Peyer's patch (tissue), 4 donors: ENCODE measurements around the gene OCA2. TPM values are rescaled to one million over a fixed set of nuclear protein-coding genes. Genes with fewer than 3 reads are reported as not detected.

Experiments used
- DNase-seq, 3 donors: peaks; one replicate each; pipeline ENCODE4 v3.0.0-alpha.2; 2017 to 2019
- H3K27ac ChIP-seq, 4 donors: fragments of 200-600 bp; sonication (generic); one replicate each; pipeline ENCODE4 v1.5.1; 2016 to 2019
- H3K27me3 ChIP-seq, 2 donors: fragments of 200-600 bp; sonication (generic); one replicate each; pipeline ENCODE4 v1.5.1; 2019
- H3K36me3 ChIP-seq, 3 donors: fragments of 200-600 bp; sonication (generic); one replicate each; pipeline ENCODE4 v1.5.1; 2016 to 2019
- H3K4me1 ChIP-seq, 4 donors: fragments of 200-600 bp; sonication (generic); one replicate each; pipeline ENCODE4 v1.5.1; 2016 to 2019
- H3K4me3 ChIP-seq, 4 donors: fragments of 200-600 bp; sonication (generic); 1 replicate in 3 of 4; 2 replicates in 1 of 4; pipeline ENCODE4 v1.5.1; 2016 to 2019; ENCODE audit warnings: mild to moderate bottlenecking in 1 of 4
- H3K9me3 ChIP-seq, 4 donors: fragments of 200-600 bp; sonication (generic); one replicate each; pipeline ENCODE4 v1.5.1; 2016 to 2019; ENCODE audit warnings: mild to moderate bottlenecking in 1 of 4
- POLR2A ChIP-seq, 2 donors: fragments of 450-650 bp; IDR thresholded peaks; one replicate each; pipeline ENCODE4 v1.5.1; 2017; ENCODE audit warnings: antibody characterized with exemption in 2 of 2, mild to moderate bottlenecking in 2 of 2, moderate library complexity in 2 of 2
- total RNA-seq, 4 donors: library from RNA; depleted of rRNA; stranded (reverse); fragments of >200 nt; gene quantifications; one replicate each; pipeline ENCODE4 v1.1.0, GENCODE V29; 2016
- TF ChIP-seq, protein P1 (sequence below), 6 experiments: fragments of 450-650 bp in 4 of 6; fragments of 200-600 bp in 2 of 6; sonication (generic) in 1 of 6; IDR thresholded peaks; one replicate each; pipeline ENCODE4 v1.5.1; 2017 to 2019; ENCODE audit warnings: antibody characterized with exemption in 6 of 6, mild to moderate bottlenecking in 3 of 6, moderate library complexity in 1 of 6

Gene OCA2
- total RNA-seq, 4 donors from 2014 or later: 1.4 to 3.0 TPM; not detected in 2

DNA sequence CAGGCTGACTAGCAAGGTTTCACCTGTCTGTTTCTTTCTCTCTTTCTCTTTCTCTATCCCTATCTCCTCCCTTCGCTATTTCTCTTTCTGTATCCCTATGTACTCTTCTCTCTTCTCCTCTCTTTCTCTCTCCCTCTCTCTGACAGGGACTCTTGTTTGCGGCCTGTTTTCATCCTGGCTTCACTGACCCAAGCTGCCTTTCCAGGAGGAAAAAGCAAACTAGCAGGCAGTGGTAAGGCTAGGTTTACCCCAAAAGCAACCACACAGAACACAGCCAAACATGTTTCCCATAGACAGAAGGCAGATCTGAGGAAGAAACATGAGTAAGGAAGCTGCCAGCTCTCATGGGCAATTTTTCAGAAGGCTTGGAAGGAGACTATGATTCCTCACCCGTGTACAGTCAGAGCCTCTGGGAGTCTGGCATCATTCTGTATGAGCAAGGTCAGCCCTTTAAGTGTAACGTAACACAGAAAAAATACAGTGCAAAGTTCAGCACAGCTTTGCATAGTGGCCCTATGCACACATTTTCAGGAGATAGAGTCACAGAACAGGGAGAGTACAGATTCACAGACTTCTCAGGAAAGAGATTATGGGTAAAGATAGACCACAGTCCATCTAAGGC, 61.0 kb downstream of the OCA2 start:
- Histone ChIP-seq H3K27me3 (no peaks in the 10 kb centered on the region), H3K36me3 (no peaks in the 10 kb centered on the region), H3K9me3 (no peaks in the 10 kb centered on the region), H3K27ac (no peak overlapping the region), H3K4me1 (no peaks in the 10 kb centered on the region), H3K4me3 (no peak overlapping the region)
- TF ChIP-seq, protein P1, sequence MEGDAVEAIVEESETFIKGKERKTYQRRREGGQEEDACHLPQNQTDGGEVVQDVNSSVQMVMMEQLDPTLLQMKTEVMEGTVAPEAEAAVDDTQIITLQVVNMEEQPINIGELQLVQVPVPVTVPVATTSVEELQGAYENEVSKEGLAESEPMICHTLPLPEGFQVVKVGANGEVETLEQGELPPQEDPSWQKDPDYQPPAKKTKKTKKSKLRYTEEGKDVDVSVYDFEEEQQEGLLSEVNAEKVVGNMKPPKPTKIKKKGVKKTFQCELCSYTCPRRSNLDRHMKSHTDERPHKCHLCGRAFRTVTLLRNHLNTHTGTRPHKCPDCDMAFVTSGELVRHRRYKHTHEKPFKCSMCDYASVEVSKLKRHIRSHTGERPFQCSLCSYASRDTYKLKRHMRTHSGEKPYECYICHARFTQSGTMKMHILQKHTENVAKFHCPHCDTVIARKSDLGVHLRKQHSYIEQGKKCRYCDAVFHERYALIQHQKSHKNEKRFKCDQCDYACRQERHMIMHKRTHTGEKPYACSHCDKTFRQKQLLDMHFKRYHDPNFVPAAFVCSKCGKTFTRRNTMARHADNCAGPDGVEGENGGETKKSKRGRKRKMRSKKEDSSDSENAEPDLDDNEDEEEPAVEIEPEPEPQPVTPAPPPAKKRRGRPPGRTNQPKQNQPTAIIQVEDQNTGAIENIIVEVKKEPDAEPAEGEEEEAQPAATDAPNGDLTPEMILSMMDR (IDR thresholded peaks at IDR 0.05): no peak
- no peak for TF ChIP-seq POLR2A (IDR thresholded peaks at IDR 0.05)
- no peak for DNase-seq

DNA sequence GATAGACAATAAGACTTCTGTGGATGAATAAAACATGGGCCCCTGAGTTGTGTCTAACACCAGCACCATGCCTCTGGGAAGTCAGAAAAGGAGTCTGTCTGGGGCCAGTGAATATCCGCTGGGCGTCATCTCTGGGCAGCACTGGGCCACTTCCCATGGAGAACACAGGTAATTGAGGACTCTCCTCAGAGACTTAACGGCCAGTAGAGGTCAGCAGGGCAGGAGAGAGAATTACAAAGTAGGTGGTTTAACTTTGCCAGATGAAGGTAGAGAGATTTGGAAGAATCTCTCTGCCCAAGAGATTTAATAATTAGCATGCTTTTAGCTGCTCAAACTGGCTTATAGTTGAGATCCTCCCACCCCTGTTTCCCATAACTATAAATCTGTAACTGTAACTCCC, 65.7 kb downstream of the OCA2 start:
- Histone ChIP-seq H3K9me3 (no peaks in the 10 kb centered on the region), H3K27ac (no peak overlapping the region), H3K4me3 (no peak overlapping the region), H3K36me3 (no peaks in the 10 kb centered on the region), H3K4me1 (no peaks in the 10 kb centered on the region), H3K27me3 (no peaks in the 10 kb centered on the region)
- no peak for DNase-seq
- no peak for TF ChIP-seq POLR2A (IDR thresholded peaks at IDR 0.05)
- TF ChIP-seq, protein P1 (IDR thresholded peaks at IDR 0.05): no peak

DNA sequence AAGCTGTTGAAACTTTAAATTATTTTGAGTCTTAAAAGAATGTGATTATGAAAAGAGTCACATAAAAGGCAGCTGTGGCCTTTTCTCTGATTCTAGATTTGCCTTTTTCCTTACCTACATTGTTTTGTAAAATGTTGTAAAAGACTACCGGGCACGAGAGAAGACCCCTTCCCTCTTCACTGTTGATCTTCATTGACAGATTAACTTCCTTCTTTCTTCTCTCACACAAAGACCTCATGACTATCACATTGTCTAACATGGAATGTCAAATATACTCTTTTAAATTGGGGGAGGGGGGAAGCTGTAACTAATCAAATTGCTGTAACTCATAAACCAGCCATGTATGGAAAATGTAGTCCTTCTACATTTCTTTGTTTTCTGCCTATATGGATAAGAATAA, 68.3 kb downstream of the OCA2 start:
- no peaks in the 10 kb centered on the region for H3K36me3 ChIP-seq
- H3K4me1 ChIP-seq: no peaks in the 10 kb centered on the region
- H3K27ac ChIP-seq: no peak overlapping the region
- DNase-seq: no peak
- no peaks in the 10 kb centered on the region for H3K27me3 ChIP-seq
- no peak for TF ChIP-seq POLR2A (IDR thresholded peaks at IDR 0.05)
- TF ChIP-seq, protein P1 (IDR thresholded peaks at IDR 0.05): no peak
- no peak overlapping the region for H3K4me3 ChIP-seq
- H3K9me3 ChIP-seq: no peaks in the 10 kb centered on the region

DNA sequence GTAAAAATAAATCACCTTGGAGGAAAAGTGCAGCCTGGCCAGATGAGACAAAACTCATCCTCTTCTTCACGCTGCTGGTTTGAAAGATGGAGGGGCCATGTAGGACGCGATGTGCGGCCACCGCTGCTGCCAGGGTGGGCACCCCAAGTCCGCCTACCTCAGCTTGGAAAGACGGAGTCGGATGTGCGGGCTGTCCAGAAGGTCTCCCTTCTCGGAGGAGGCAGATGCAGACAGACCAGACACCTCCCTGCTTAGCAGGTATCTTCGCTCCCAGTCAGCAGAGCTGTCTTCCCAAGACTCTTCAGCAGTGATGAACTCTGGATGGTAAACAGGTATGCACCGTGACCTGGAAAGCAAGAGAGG, 71.4 kb downstream of the OCA2 start:
- Histone ChIP-seq H3K27me3 (no peaks in the 10 kb centered on the region), H3K9me3 (no peaks in the 10 kb centered on the region), H3K4me1 (no peaks in the 10 kb centered on the region), H3K4me3 (no peak overlapping the region), H3K27ac (no peak overlapping the region), H3K36me3 (no peaks in the 10 kb centered on the region)
- DNase-seq: no peak
- TF ChIP-seq, protein P1 (IDR thresholded peaks at IDR 0.05): no peak

DNA sequence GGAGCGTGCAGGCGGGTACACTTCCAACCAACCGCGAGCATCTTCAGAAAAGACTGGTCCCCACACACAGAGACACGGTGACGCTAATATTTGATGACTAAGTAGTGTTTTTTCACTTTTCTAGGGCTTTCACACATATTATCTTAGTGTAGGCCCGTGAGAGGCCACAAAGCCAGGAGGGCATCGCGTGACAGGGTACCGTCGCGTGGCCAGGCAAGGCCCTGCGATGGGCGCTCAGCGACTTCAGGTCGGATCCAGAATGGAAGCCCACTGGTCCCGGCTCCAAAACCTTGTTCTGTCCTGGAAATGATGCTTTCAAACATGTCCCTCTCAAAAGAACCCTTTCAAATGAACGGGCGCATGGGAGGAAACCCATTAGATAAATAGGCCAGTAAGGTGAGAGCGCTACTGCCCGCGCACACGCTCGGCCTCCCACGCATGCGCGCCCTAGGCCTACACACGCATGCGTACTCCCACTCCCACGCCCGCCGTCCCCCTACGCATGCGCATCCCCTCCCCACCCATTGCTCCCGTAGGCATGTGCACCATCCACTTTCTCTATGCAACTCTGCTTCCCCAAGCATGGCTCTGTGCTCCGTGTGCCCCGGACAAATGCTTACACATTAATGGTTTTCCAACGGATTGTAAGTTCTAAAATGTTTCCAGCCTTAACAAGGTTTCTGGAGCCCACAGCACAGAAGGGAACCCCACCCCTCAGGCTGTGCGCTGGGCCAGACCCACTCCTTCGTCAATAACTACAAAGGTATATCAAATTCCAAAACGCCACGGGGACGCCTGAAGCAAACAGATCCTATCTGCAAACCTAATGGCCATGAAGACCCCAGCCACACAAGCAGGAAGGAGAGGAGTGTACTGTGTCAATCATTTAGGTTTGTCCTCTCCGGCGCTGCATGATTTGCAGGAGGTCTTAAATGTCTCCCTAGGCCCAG, 72.1 kb downstream of the OCA2 start:
- TF ChIP-seq POLR2A (IDR thresholded peaks at IDR 0.05): no peak
- no peak for DNase-seq
- H3K27me3 ChIP-seq: no peaks in the 10 kb centered on the region
- no peak overlapping the region for H3K4me3 ChIP-seq
- H3K4me1 ChIP-seq: no peaks in the 10 kb centered on the region
- no peaks in the 10 kb centered on the region for H3K36me3 ChIP-seq
- no peaks in the 10 kb centered on the region for H3K9me3 ChIP-seq
- H3K27ac ChIP-seq: no peak overlapping the region

DNA sequence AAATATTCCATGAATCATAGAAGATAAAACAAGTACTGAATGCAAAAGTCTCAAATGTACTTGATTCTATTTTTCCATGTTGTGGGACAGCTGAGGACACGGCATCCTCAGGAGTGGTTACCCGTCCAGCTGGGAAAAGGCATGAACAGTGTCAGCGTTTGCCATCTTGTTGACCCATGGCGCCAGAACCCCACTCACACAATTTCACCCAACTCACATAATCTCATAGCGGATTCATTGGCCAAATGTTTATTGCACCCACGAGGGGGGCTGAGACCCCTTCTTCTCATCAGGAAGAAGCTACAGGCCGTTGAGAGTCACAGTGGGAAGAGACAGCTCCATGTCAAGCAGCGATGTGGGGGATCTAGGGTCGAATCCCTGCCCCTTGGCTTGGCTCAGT, 72.9 kb downstream of the OCA2 start:
- DNase-seq: no peak
- H3K4me3 ChIP-seq: no peak overlapping the region

More for the DNA sequence above, 72.9 kb downstream of the OCA2 start:
- no peaks in the 10 kb centered on the region for H3K9me3 ChIP-seq
- H3K27me3 ChIP-seq: no peaks in the 10 kb centered on the region
- TF ChIP-seq, protein P1 (IDR thresholded peaks at IDR 0.05): no peak
- no peak overlapping the region for H3K27ac ChIP-seq
- H3K4me1 ChIP-seq: peaks cover 0 to 7% (median 0%) of the 10 kb centered on the region in 4 donors
- no peaks in the 10 kb centered on the region for H3K36me3 ChIP-seq
